NCI-H2029 (cell line): ENCODE data around the gene TBC1D2B.

Source experiments
- DNase-seq: peaks from one replicate; lab custom pipeline; 2025; lab: John Stamatoyannopoulos, UW

The TBC1D2B gene

GRCh38 chr15:78034495-78035191, 42.9 kb downstream of the TBC1D2B start:
- no peak for DNase-seq

GRCh38 chr15:78033864-78034263, 43.6 kb downstream of the TBC1D2B start:
- no peak for DNase-seq

GRCh38 chr15:78032671-78033070, 44.8 kb downstream of the TBC1D2B start:
- no peak for DNase-seq

GRCh38 chr15:78024883-78025282, 52.6 kb downstream of the TBC1D2B start:
- no peak for DNase-seq

GRCh38 chr15:78024519-78024870, 53.0 kb downstream of the TBC1D2B start:
- no peak for DNase-seq

GRCh38 chr15:78023865-78024518, 53.5 kb downstream of the TBC1D2B start:
- DNase-seq: peak; percentile 40

- DNase-seq: no peak
Measured at GRCh38 chr15:78023081-78023665, 54.3 kb downstream of the TBC1D2B start.

DNA sequence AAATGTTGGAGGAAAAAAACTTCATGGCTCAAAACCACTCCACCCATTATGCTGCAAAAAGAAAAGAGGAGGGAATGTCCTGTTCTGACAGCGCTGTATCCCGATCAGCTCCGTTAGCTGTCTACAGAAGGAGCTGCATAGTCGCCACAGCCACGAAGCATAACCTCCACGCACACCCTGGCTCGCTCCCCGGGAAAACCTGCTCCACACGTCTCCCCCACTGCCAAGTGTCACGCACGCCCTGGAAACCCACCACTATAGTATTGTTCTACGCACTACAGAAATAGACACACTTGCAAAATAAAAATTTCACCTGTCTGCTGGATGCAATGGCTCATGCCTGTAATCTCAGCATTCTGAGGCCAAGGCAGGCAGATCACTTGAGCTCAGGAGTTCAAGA, 55.8 kb downstream of the TBC1D2B start:
- DNase-seq: no peak

DNA sequence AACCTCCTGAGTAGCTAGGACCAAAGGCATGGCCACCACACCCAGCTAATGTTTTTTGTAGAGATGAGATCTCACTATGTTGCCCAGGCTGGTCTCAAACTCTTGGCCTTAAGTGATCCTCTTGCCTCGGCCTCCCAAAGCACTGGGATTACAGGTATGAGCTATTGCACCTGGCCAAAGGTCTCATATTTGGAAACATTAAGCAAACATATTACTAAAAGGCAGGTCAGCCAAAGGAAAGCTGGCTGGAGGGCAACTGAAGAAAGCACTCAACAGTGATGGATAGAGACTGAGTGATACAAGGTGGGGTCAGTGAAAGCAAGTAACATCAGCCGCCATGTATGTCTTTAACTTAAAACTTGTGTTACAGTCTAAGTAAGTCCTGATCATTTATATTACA, 57.5 kb downstream of the TBC1D2B start:
- no peak for DNase-seq

DNA sequence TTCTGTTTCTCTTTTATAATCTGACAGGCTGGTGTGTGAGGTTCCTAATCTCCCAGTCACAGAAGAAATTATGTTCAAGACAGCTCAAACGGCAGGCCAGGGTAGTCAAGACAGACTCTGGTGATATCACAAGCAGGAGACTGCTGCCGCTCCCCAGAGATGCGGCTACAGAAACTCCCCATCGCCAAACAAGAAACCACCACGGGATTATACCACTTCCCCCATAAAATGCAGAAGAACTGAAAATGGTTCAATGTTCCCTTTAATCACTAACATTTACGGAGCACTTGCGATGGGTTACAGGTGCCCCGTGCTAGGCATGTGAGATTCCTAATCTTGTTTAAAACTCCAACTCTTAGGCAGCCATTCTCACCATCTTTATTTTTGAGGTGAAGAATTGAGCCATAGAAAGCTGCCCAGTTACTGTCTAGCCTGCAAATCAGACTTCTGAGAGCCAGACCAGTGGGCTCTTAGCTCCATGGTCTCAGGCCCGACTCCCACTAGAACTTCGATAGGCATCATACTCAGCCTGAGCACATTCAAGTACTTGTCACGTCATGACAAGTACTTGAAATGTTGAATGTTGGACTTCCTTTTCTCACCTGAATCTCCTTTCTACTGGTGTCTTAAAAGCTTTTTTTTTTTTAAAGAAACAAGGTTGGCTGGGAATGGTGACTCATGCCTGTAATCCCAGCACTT, 58.4 kb downstream of the TBC1D2B start:
- DNase-seq: no peak

GRCh38 chr15:78018445-78018844, 59.1 kb downstream of the TBC1D2B start:
- DNase-seq: no peak

DNA sequence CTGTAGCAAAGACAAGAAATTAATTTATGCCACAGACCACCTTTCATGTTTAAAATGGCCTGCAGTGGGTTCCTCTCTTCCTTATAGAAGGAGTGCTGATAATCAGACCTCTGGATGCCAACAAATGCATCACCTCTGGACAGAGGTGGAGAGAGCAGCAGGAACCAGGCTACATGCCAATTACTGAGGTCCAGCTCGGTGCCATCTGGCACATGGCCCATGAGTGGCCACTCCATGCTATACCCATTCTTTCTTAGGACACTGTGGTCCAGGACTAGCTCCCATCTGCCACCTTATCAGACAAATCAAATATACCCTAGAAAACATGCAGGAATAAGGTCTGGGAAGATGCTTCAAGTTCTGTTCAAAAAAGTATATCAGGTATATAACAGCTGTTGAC, 60.7 kb downstream of the TBC1D2B start:
- no peak for DNase-seq

GRCh38 chr15:78012643-78013077, 64.9 kb downstream of the TBC1D2B start:
- no peak for DNase-seq

- DNase-seq: no peak
Measured at GRCh38 chr15:78010067-78010466, 67.4 kb downstream of the TBC1D2B start.

GRCh38 chr15:78007964-78008886, 69.3 kb downstream of the TBC1D2B start:
- no peak for DNase-seq

GRCh38 chr15:78007211-78007931, 70.1 kb downstream of the TBC1D2B start:
- no peak for DNase-seq

- DNase-seq: no peak
Measured at GRCh38 chr15:78006567-78007205, 70.8 kb downstream of the TBC1D2B start.

DNA sequence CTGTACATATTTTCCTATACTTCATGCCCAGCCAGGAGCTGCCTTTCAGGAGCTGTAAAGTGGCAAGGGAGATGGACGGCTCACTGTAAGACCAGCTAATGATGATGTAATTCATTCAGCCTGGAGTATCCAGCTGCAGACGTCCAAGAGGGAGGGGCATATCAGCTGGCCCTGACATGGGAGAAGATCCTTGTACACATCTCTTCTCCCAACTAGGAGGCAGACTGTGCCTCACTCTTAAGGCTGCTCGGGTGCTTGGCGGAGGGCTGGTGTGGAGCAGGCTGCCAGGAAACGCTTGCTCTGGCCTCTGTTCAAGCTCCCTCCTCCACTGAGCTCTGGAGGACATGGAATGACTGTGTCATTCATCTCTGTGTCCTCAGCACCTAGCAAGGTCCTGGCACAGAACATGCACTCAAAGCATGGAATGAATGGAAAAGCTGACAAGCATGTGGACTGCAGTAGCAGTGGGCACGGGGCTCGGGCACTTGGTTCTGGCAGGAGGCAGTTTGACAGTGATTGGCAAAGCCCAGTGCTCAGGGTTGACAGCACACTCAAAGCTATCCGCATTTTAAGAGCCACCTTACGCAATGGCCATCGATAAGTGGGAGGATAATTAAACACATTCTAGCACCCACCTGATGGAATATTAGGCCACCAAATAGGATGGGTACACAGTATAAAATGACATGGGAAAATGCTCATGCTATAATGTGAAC, 72.4 kb downstream of the TBC1D2B start:
- DNase-seq: peak; percentile 92

- no peak for DNase-seq
Measured at GRCh38 chr15:78004222-78004727, 73.2 kb downstream of the TBC1D2B start.

- peak; percentile 78 for DNase-seq
Measured at GRCh38 chr15:78003539-78004008, 73.9 kb downstream of the TBC1D2B start.
